AML-193 (cell line): Measurements from ENCODE around the gene SLC25A47.

Experiments used
- DNase-seq, 2 experiments: peaks; one replicate each; lab custom pipeline; 2025; lab: John Stamatoyannopoulos, UW

Gene SLC25A47

DNA sequence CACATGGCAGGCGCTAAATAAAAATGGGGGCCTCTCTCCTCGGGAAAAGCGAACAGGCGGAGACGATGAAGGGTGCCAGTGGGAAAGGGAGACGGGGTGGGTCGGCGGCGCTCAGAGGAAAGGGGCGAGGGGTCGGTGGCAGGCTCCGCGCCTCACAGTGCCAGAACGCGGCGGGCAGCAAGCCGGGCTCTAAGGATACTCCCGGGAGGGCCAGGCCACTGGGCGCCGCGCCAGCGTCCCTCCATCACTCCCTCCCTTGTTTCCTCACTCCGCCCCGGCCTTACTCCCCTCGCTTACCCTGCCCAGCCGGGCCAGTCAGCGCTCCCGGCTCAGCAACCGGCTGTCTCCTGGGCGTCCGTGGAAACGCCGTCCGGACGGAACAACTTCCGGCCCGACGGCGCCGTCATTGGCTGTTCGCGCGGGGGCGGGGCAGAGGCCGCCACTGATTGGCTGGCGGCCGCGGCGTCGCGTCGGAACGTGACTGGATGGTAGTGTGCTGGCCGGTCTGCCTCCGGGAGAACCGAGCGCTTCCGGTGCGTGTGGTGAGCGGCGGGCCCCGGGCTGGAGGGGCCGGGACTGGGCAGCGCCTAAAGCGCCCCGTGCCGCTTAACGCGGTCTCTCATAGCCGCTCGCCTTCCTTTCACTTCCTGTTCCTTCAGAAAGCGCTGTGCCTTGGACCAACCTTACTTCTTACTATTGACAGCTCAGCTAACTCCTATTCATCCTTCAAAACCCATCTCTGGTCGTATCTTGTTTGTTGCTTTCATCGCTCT lies 53.0 kb downstream of the SLC25A47 start, which contains the start of gene WDR25:
WDR25 (plus strand) TSS at position 523 of the 773 bp plus-strand sequence.
- peak; percentile 85 to 89 for DNase-seq

DNA sequence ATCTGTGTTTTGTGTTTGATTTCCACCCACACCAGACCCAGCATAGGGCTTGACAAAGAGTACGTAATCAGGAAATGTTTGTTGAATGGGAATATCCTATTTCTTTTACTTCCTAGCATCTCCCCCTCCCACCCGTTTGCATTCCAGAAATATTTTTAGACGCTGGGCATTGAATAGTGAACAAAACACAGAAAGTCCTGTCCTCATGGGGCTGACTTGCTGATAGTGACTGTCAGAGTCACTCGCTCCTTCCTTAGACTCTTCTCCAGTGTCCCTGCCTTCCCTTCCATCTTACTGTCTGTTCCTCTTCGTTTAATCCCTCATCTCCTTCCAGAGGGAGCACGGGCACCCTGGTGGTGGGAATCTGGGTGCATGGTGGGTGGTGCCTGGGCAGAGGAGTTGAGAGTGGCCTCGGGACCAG lies 53.6 kb downstream of the SLC25A47 start:
- no peak for DNase-seq
